MM.1S (cell line): ENCODE data around the gene TFAP2E.
A peak's percentile ranks its signal among the peaks of the same experiment; 100 is the strongest.

ENCODE experiments used
- DNase-seq: peaks from one replicate; pipeline ENCODE4 v3.0.0-alpha.2; 2015
- H2AFZ ChIP-seq: fragments of 300-600 bp; sonication (generic); 2 replicates; pipeline ENCODE4 v1.6.0; 2016; ENCODE audit warnings: antibody characterized with exemption, low read length
- H3F3A ChIP-seq: fragments of 300-600 bp; sonication (generic); 2 replicates; pipeline ENCODE4 v1.6.1; 2016; ENCODE audit warnings: mild to moderate bottlenecking, antibody characterized with exemption, low read length, moderate library complexity, mixed read lengths; ENCODE audit not compliant: insufficient read depth
- H3K27ac ChIP-seq: fragments of 300-600 bp; sonication (generic); 2 replicates; pipeline ENCODE4 v1.5.1; 2016; ENCODE audit warnings: mild to moderate bottlenecking, low read length
- H3K27me3 ChIP-seq: fragments of 300-600 bp; sonication (generic); replicated peaks from 2 replicates; pipeline ENCODE4 v1.6.0; 2016; ENCODE audit warnings: low read length; ENCODE audit not compliant: insufficient read depth
- H3K36me3 ChIP-seq: fragments of 300-600 bp; sonication (generic); replicated peaks from 2 replicates; pipeline ENCODE4 v1.6.1; 2016; ENCODE audit warnings: mild to moderate bottlenecking, low read length, mixed read lengths; ENCODE audit not compliant: insufficient read depth
- H3K4me1 ChIP-seq: fragments of 300-600 bp; sonication (generic); 2 replicates; pipeline ENCODE4 v1.6.1; 2016; ENCODE audit warnings: low read length, mixed read lengths
- H3K4me2 ChIP-seq: fragments of 300-600 bp; sonication (generic); 2 replicates; pipeline ENCODE4 v1.6.0; 2016; ENCODE audit warnings: low read depth, low read length
- H3K4me3 ChIP-seq: fragments of 300-600 bp; sonication (generic); 2 replicates; pipeline ENCODE4 v1.5.1; 2016; ENCODE audit warnings: low read length, mixed read lengths
- H3K79me2 ChIP-seq: fragments of 300-600 bp; sonication (generic); 2 replicates; pipeline ENCODE4 v1.6.1; 2016; ENCODE audit warnings: mixed run types, low read length, mixed read lengths
- H3K9ac ChIP-seq: fragments of 300-600 bp; sonication (generic); 2 replicates; pipeline ENCODE4 v1.6.1; 2016; ENCODE audit warnings: low read length, mixed read lengths
- H3K9me2 ChIP-seq: fragments of 300-600 bp; sonication (generic); replicated peaks from 2 replicates; pipeline ENCODE4 v1.6.1; 2016; ENCODE audit warnings: mild to moderate bottlenecking, low read length, mixed read lengths; ENCODE audit not compliant: insufficient read depth
- H3K9me3 ChIP-seq: fragments of 300-600 bp; sonication (generic); replicated peaks from 2 replicates; pipeline ENCODE4 v1.6.1; 2016; ENCODE audit warnings: mild to moderate bottlenecking, low read length, mixed read lengths; ENCODE audit not compliant: insufficient read depth
- H4K20me1 ChIP-seq: fragments of 300-600 bp; sonication (generic); 2 replicates; pipeline ENCODE4 v1.6.1; 2016; ENCODE audit warnings: mild to moderate bottlenecking, low read length, moderate library complexity, mixed read lengths; ENCODE audit not compliant: insufficient read depth
- CTCF ChIP-seq: fragments of 300-600 bp; sonication (generic); IDR thresholded peaks from 2 replicates; pipeline ENCODE4 v1.5.1; 2016; ENCODE audit warnings: antibody characterized with exemption, low read length, mixed read lengths
- EZH2 ChIP-seq: fragments of 300-600 bp; sonication (generic); optimal IDR thresholded peaks from 2 replicates; pipeline ENCODE3; 2017; ENCODE audit warnings: low read depth, mild to moderate bottlenecking, antibody characterized with exemption, low read length, mixed read lengths
- EZH2phosphoT487 ChIP-seq: fragments of 300-600 bp; sonication (generic); IDR thresholded peaks from 2 replicates; pipeline ENCODE4 v1.6.1; 2018; ENCODE audit warnings: antibody characterized with exemption, low read length

Gene TFAP2E

GRCh38 chr1:35537806-35538205 is 35.3 kb upstream of the TFAP2E start:
- Histone ChIP-seq H3K4me2 (peak overlapping the region; percentile 35; the same call in 1 of the 2 replicates), H3F3A (peaks cover 27% of the 10 kb centered on the region), H3K4me3 (no peak overlapping the region), H3K9me3 (no peaks in the 10 kb centered on the region), H2AFZ (no peak overlapping the region), H3K27ac (peak overlapping the region; percentile 24; the same call in 1 of the 2 replicates), H4K20me1 (no peaks in the 10 kb centered on the region), H3K4me1 (peaks cover 33% of the 10 kb centered on the region), H3K79me2 (peaks cover 72% of the 10 kb centered on the region), H3K27me3 (no peaks in the 10 kb centered on the region), H3K9ac (no peak overlapping the region), H3K9me2 (no peaks in the 10 kb centered on the region), H3K36me3 (no peaks in the 10 kb centered on the region)
- TF ChIP-seq CTCF (no peak), EZH2phosphoT487 (no peak), EZH2 (no peak)
- no peak for DNase-seq

GRCh38 chr1:35539073-35539823 is 33.9 kb upstream of the TFAP2E start:
- Histone ChIP-seq H3K27me3 (no peaks in the 10 kb centered on the region), H3K27ac (peak overlapping the region; percentile 79), H3K4me3 (peak overlapping the region; percentile 3; the same call in 1 of the 2 replicates), H3K9me2 (no peaks in the 10 kb centered on the region), H3K79me2 (peaks cover 72% of the 10 kb centered on the region), H3K4me1 (peaks cover 33% of the 10 kb centered on the region), H2AFZ (peak overlapping the region; percentile 45), H3K9ac (peak overlapping the region; percentile 30; the same call in 1 of the 2 replicates), H3F3A (peaks cover 27% of the 10 kb centered on the region), H3K9me3 (no peaks in the 10 kb centered on the region), H4K20me1 (no peaks in the 10 kb centered on the region), H3K36me3 (no peaks in the 10 kb centered on the region), H3K4me2 (peak overlapping the region; percentile 57)
- DNase-seq: peak; percentile 26
- TF ChIP-seq EZH2 (no peak), EZH2phosphoT487 (no peak), CTCF (no peak)

- Histone ChIP-seq H3F3A (peaks cover 27% of the 10 kb centered on the region), H2AFZ (no peak overlapping the region), H3K36me3 (no peaks in the 10 kb centered on the region), H3K79me2 (peaks cover 76% of the 10 kb centered on the region), H3K4me1 (peaks cover 33% of the 10 kb centered on the region), H3K27ac (peak overlapping the region; percentile 79), H3K4me3 (no peak overlapping the region), H3K9ac (no peak overlapping the region), H3K9me2 (no peaks in the 10 kb centered on the region), H4K20me1 (no peaks in the 10 kb centered on the region), H3K9me3 (no peaks in the 10 kb centered on the region), H3K4me2 (peak overlapping the region; percentile 57), H3K27me3 (no peaks in the 10 kb centered on the region)
- DNase-seq: peak; percentile 11
- TF ChIP-seq EZH2 (no peak), CTCF (no peak), EZH2phosphoT487 (no peak)
Observed at GRCh38 chr1:35539824-35540261, 33.3 kb upstream of the TFAP2E start.
